Cardiac fibroblast (primary cell): ENCODE measurements around the gene SLC35F3.

Experiments used
- DNase-seq, 2 donors: peaks; one replicate each; pipeline versions ENCODE4 v3.0.0 to v3.0.0-alpha.2; 2010; ENCODE audit warnings: low read depth in 2 of 2
- H3K4me3 ChIP-seq, 2 donors: replicated peaks in 1 of 2; 1 replicate in 1 of 2; 2 replicates in 1 of 2; pipeline ENCODE4 v1.5.1; 2011; ENCODE audit warnings: low read depth in 2 of 2, low read length in 2 of 2, mild to moderate bottlenecking in 2 of 2, moderate library complexity in 1 of 2
- CTCF ChIP-seq: IDR thresholded peaks from one replicate; pipeline ENCODE4 v1.5.1; 2011; ENCODE audit warnings: low read depth, mild to moderate bottlenecking, low read length, inconsistent platforms

The SLC35F3 gene

GRCh38 chr1:233935297-233935868 is 30.9 kb downstream of the SLC35F3 start:
- no peak for TF ChIP-seq CTCF

GRCh38 chr1:233936422-233936821 is 31.9 kb downstream of the SLC35F3 start:
- TF ChIP-seq CTCF: no peak
- H3K4me3 ChIP-seq: no peak overlapping the region
- DNase-seq: no peak

More at GRCh38 chr1:233935297-233935868, 30.9 kb downstream of the SLC35F3 start:
- DNase-seq: no peak
- no peak overlapping the region for H3K4me3 ChIP-seq

- no peak overlapping the region for H3K4me3 ChIP-seq
- DNase-seq: no peak
- TF ChIP-seq CTCF: no peak
Measured at GRCh38 chr1:233936842-233937241, 32.4 kb downstream of the SLC35F3 start.

GRCh38 chr1:233938476-233938875 is 34.0 kb downstream of the SLC35F3 start:
- DNase-seq: no peak
- H3K4me3 ChIP-seq: no peak overlapping the region
- TF ChIP-seq CTCF: no peak

- no peak for DNase-seq
- no peak for TF ChIP-seq CTCF
- H3K4me3 ChIP-seq: no peak overlapping the region
Measured at GRCh38 chr1:233939451-233939850, 35.0 kb downstream of the SLC35F3 start.

GRCh38 chr1:233940908-233941307 is 36.4 kb downstream of the SLC35F3 start:
- TF ChIP-seq CTCF: no peak
- no peak overlapping the region for H3K4me3 ChIP-seq
- DNase-seq: no peak

- no peak for DNase-seq
- no peak overlapping the region for H3K4me3 ChIP-seq
- TF ChIP-seq CTCF: no peak
Measured at GRCh38 chr1:233944601-233945000, 40.1 kb downstream of the SLC35F3 start.
